ENCODE measurements around the gene LPXN. TPM values are rescaled to one million over a fixed set of nuclear protein-coding genes. Genes with fewer than 3 reads are reported as not detected.

The LPXN gene
- polyA plus RNA-seq, 1 experiment, result 12.3 TPM

- no peak for DNase-seq (ENCODE audit: low read depth, low spot score)
- no peak for TF ChIP-seq CTCF (IDR thresholded peaks at IDR 0.05; ENCODE audit: low read depth, low read length)
- ChIA-PET POLR2A (no interaction called here), CTCF (interaction anchor here (1.3 kb wide), 1 partner anchor 15 kb away, joined by 5 read pairs; no protein-coding TSS in a partner anchor)
- no peak overlapping the region for H3K27ac ChIP-seq (ENCODE audit: low read depth, low read length)
- H3K4me3 ChIP-seq (ENCODE audit: low read depth, low read length), result no peak overlapping the region
- H3K9me3 ChIP-seq (ENCODE audit: control insufficient read depth, insufficient read depth, low read length), result no peaks in the 10 kb centered on the region
- H3K27me3 ChIP-seq (ENCODE audit: control insufficient read depth, insufficient read depth, low read length), result no peaks in the 10 kb centered on the region
Observed at GRCh38 chr11:58594826-58595225, 19.2 kb upstream of the LPXN start.

- Histone ChIP-seq H3K27ac (ENCODE audit: low read depth, low read length) (no peak overlapping the region), H3K9me3 (ENCODE audit: control insufficient read depth, insufficient read depth, low read length) (no peaks in the 10 kb centered on the region), H3K4me3 (ENCODE audit: low read depth, low read length) (no peak overlapping the region), H3K27me3 (ENCODE audit: control insufficient read depth, insufficient read depth, low read length) (no peaks in the 10 kb centered on the region)
- TF ChIP-seq CTCF (IDR thresholded peaks at IDR 0.05; ENCODE audit: low read depth, low read length), result no peak
- DNase-seq (ENCODE audit: low read depth, low spot score), result no peak
- POLR2A ChIA-PET, result interaction anchor here (0.6 kb wide), 1 partner anchor 988 kb away, joined by 4 read pairs; no protein-coding TSS in a partner anchor
- CTCF ChIA-PET, result interaction anchor here (1.6 kb wide), 1 partner anchor 36 kb away, joined by 6 read pairs; no protein-coding TSS in a partner anchor
Observed at GRCh38 chr11:58592760-58593472, 17.3 kb upstream of the LPXN start.

GRCh38 chr11:58591659-58592058 lies 16.0 kb upstream of the LPXN start:
- CTCF ChIA-PET, result interaction anchor here (1.6 kb wide), 1 partner anchor 38 kb away, joined by 6 read pairs; no protein-coding TSS in a partner anchor
- H3K27me3 ChIP-seq (ENCODE audit: control insufficient read depth, insufficient read depth, low read length), result no peaks in the 10 kb centered on the region

GRCh38 chr11:58586998-58587397 lies 11.3 kb upstream of the LPXN start:
- no peak for TF ChIP-seq CTCF (IDR thresholded peaks at IDR 0.05; ENCODE audit: low read depth, low read length)
- Histone ChIP-seq H3K27me3 (ENCODE audit: control insufficient read depth, insufficient read depth, low read length) (no peaks in the 10 kb centered on the region), H3K4me3 (ENCODE audit: low read depth, low read length) (no peak overlapping the region), H3K27ac (ENCODE audit: low read depth, low read length) (no peak overlapping the region), H3K9me3 (ENCODE audit: control insufficient read depth, insufficient read depth, low read length) (no peaks in the 10 kb centered on the region)
- ChIA-PET CTCF (interaction anchor here (4.7 kb wide), 1 partner anchor 42 kb away, joined by 19 read pairs; no protein-coding TSS in a partner anchor), POLR2A (no interaction called here)
- no peak for DNase-seq (ENCODE audit: low read depth, low spot score)

More at GRCh38 chr11:58591659-58592058, 16.0 kb upstream of the LPXN start:
- Histone ChIP-seq H3K9me3 (ENCODE audit: control insufficient read depth, insufficient read depth, low read length) (no peaks in the 10 kb centered on the region), H3K4me3 (ENCODE audit: low read depth, low read length) (no peak overlapping the region), H3K27ac (ENCODE audit: low read depth, low read length) (no peak overlapping the region)
- no peak for TF ChIP-seq CTCF (IDR thresholded peaks at IDR 0.05; ENCODE audit: low read depth, low read length)
- no peak for DNase-seq (ENCODE audit: low read depth, low spot score)
- POLR2A ChIA-PET, result no interaction called here

GRCh38 chr11:58582437-58582836 lies 6.8 kb upstream of the LPXN start:
- Histone ChIP-seq H3K27ac (ENCODE audit: low read depth, low read length) (no peak overlapping the region), H3K4me3 (ENCODE audit: low read depth, low read length) (no peak overlapping the region), H3K9me3 (ENCODE audit: control insufficient read depth, insufficient read depth, low read length) (no peaks in the 10 kb centered on the region), H3K27me3 (ENCODE audit: control insufficient read depth, insufficient read depth, low read length) (no peaks in the 10 kb centered on the region)
- no peak for DNase-seq (ENCODE audit: low read depth, low spot score)
- CTCF ChIA-PET, result interaction anchor here (1.2 to 1.5 kb wide), 3 partner anchors 14 to 94 kb away, joined by 4 to 9 read pairs (median 6); no protein-coding TSS in a partner anchor
- POLR2A ChIA-PET, result interaction anchor here (0.5 to 1.2 kb wide), 2 partner anchors 45 to 321 kb away, joined by 3 to 7 read pairs; no protein-coding TSS in a partner anchor
- no peak for TF ChIP-seq CTCF (IDR thresholded peaks at IDR 0.05; ENCODE audit: low read depth, low read length)

All from AG04450 (cell line).